Endothelial cell of umbilical vein (primary cell): ENCODE data around the gene BCAS3. TPM values are rescaled to one million over a fixed set of nuclear protein-coding genes. Genes with fewer than 3 reads are reported as not detected.

Experiments used
- BruUV-seq: library from RNA; stranded (reverse); fragments of 400-500 nt; replicated peaks from 2 replicates; lab custom pipeline; 2021; lab: Mats Ljungman, UMichigan
- CTCF ChIA-PET: fragments of 300-600, 350-600 bp; sonication (Branson Sonifier 250); formaldehyde crosslinking; loops from one replicate; lab custom pipeline; 2021; ENCODE audit warnings: antibody characterized with exemption, inconsistent platforms; lab: Charles Lee
- POLR2A ChIA-PET: fragments of 300-600, 350-600 bp; sonication (Branson Sonifier 250); formaldehyde crosslinking; loops from one replicate; lab custom pipeline; 2021; ENCODE audit warnings: antibody characterized with exemption, inconsistent platforms; lab: Charles Lee
- DNase-seq: peaks from one replicate; pipeline ENCODE4 v3.0.0-alpha.2; 2011; ENCODE audit warnings: low read depth, low spot score
- FAIRE-seq: peaks from 2 replicates; lab custom pipeline; 2011; peaks lifted over from hg19 to GRCh38; lab: Jason Lieb, UNC
- H2AFZ ChIP-seq: 2 replicates; pipeline ENCODE4 v1.6.0; 2012; ENCODE audit warnings: low read depth, low read length, control low read depth, inconsistent platforms
- H3K27ac ChIP-seq: 2 replicates; pipeline ENCODE4 v1.5.1; 2011; ENCODE audit warnings: low read depth, mild to moderate bottlenecking, control low read depth, low read length, moderate library complexity; ENCODE audit not compliant: insufficient read depth
- H3K27me3 ChIP-seq, 2 experiments: 2 replicates each; pipeline versions ENCODE4 v1.6.0 to v1.6.1; 2011; ENCODE audit warnings: low read length in 2 of 2, mixed read lengths in 1 of 2; ENCODE audit not compliant: control insufficient read depth in 2 of 2, insufficient read depth in 2 of 2
- H3K36me3 ChIP-seq, 2 experiments: 2 replicates in 1 of 2; 3 replicates in 1 of 2; pipeline ENCODE4 v1.5.1; 2011; ENCODE audit warnings: low read length in 2 of 2, mild to moderate bottlenecking in 1 of 2, moderate library complexity in 1 of 2; ENCODE audit not compliant: control insufficient read depth in 2 of 2, insufficient read depth in 2 of 2; ENCODE audit errors: extremely low read depth in 1 of 2
- H3K4me1 ChIP-seq: 3 replicates; pipeline ENCODE4 v1.5.1; 2011; ENCODE audit warnings: mild to moderate bottlenecking, low read length; ENCODE audit not compliant: control insufficient read depth, insufficient read depth; ENCODE audit errors: extremely low read depth
- H3K4me2 ChIP-seq: 2 replicates; pipeline ENCODE4 v1.6.1; 2011; ENCODE audit warnings: low read length, control low read depth, mixed read lengths; ENCODE audit not compliant: insufficient read depth
- H3K4me3 ChIP-seq, 3 experiments: fragments of 200-600 bp in 1 of 3; sonication (generic), shearing (Covaris generic) in 1 of 3; replicated peaks in 1 of 3; 2 replicates each; pipeline ENCODE4 v1.5.1; 2011 to 2016; ENCODE audit warnings: control low read depth in 3 of 3, low read length in 3 of 3, mild to moderate bottlenecking in 2 of 3, inconsistent platforms in 1 of 3, low read depth in 1 of 3, moderate library complexity in 1 of 3; ENCODE audit not compliant: insufficient read depth in 1 of 3
- H3K79me2 ChIP-seq: 2 replicates; pipeline ENCODE4 v1.6.0; 2012; ENCODE audit warnings: low read length, inconsistent platforms; ENCODE audit not compliant: control insufficient read depth, insufficient read depth
- H3K9ac ChIP-seq: replicated peaks from 2 replicates; pipeline ENCODE3; 2011; ENCODE audit warnings: low read length, control low read depth; ENCODE audit not compliant: insufficient read depth; ENCODE audit errors: extremely low read depth
- H3K9me1 ChIP-seq: replicated peaks from 3 replicates; pipeline ENCODE4 v1.6.0; 2011; ENCODE audit warnings: mild to moderate bottlenecking, low read length; ENCODE audit not compliant: control insufficient read depth, insufficient read depth; ENCODE audit errors: extremely low read depth
- H3K9me3 ChIP-seq: replicated peaks from 2 replicates; pipeline ENCODE4 v1.5.1; 2012; ENCODE audit warnings: low read length, inconsistent platforms; ENCODE audit not compliant: control insufficient read depth, insufficient read depth
- H4K20me1 ChIP-seq: replicated peaks from 2 replicates; pipeline ENCODE3; 2011; ENCODE audit warnings: mild to moderate bottlenecking, low read length; ENCODE audit not compliant: control insufficient read depth, insufficient read depth; ENCODE audit errors: extremely low read depth
- EZH2 ChIP-seq: IDR thresholded peaks from 2 replicates; pipeline ENCODE4 v1.6.1; 2012; ENCODE audit warnings: borderline replicate concordance, low read depth, mild to moderate bottlenecking, moderate library complexity, low read length, inconsistent platforms; ENCODE audit not compliant: severe bottlenecking
- FOS ChIP-seq: IDR thresholded peaks from 2 replicates; pipeline ENCODE4 v1.6.1; 2011; ENCODE audit warnings: mild to moderate bottlenecking, low read length, moderate library complexity, borderline replicate concordance; ENCODE audit not compliant: insufficient read depth
- GATA2 ChIP-seq: IDR thresholded peaks from 2 replicates; pipeline ENCODE4 v1.7.0; 2011; ENCODE audit warnings: low read depth, mild to moderate bottlenecking, moderate library complexity, mixed read lengths, low read length; ENCODE audit not compliant: insufficient read length, insufficient read depth
- JUN ChIP-seq: IDR thresholded peaks from 2 replicates; pipeline ENCODE4 v1.6.1; 2011; ENCODE audit warnings: borderline replicate concordance, low read depth; ENCODE audit not compliant: insufficient read length, insufficient read depth
- MYC ChIP-seq: IDR thresholded peaks from one replicate; pipeline ENCODE4 v1.6.1; 2011; ENCODE audit warnings: mild to moderate bottlenecking, low read depth, low read length
- POLR2A ChIP-seq: IDR thresholded peaks from 2 replicates; pipeline ENCODE4 v1.6.1; 2012; ENCODE audit warnings: low read depth, mild to moderate bottlenecking, control low read depth, low read length
- POLR2AphosphoS5 ChIP-seq: IDR thresholded peaks from 2 replicates; pipeline ENCODE4 v1.6.1; 2012; ENCODE audit warnings: low read depth, mild to moderate bottlenecking, control low read depth, low read length, moderate library complexity; ENCODE audit not compliant: insufficient read depth
- dilution Hi-C: fragments of 300-500 bp; cut with MboI; formaldehyde crosslinking; loops from one replicate; pipeline ENCODE4 v1.15.0; 2019; ENCODE audit warnings: low sequenced_read_pairs; ENCODE audit not compliant: extremely low pct_ligation_motif_present
- intact Hi-C: fragments of 100-400 bp; cut with micrococcal nuclease; formaldehyde crosslinking; loops from one replicate; pipeline ENCODE4 v1.10.0; 2022
- polyA plus RNA-seq, 4 experiments: library from polyadenylated mRNA; depleted of rRNA in 3 of 4; stranded (reverse) in 3 of 4; unstranded in 1 of 4; fragments of >200 nt; gene quantifications; 2 replicates each; pipeline versions ENCODE4 v1.2.1 to v1.2.3, GENCODE V29; 2011 to 2012; ENCODE audit warnings: missing spikeins in 1 of 4
- total RNA-seq: library from RNA; stranded (reverse); gene quantifications from 2 replicates; pipeline ENCODE4 v1.2.3, GENCODE V29; 2021
- TF ChIP-seq, protein P1 (sequence below): IDR thresholded peaks from 2 replicates; pipeline ENCODE4 v1.6.1; 2011; ENCODE audit not compliant: insufficient read depth, insufficient read length
- TF ChIP-seq, protein P2 (sequence below), 2 donors: IDR thresholded peaks; 1 replicate in 1 of 2; 2 replicates in 1 of 2; pipeline ENCODE4 v1.5.1; 2011; ENCODE audit warnings: low read length in 2 of 2, mild to moderate bottlenecking in 2 of 2, moderate library complexity in 2 of 2, control low read depth in 1 of 2, inconsistent platforms in 1 of 2, low read depth in 1 of 2; ENCODE audit not compliant: insufficient read depth in 1 of 2; ENCODE audit errors: extremely low read depth in 1 of 2

BCAS3 gene
- total and polyA plus RNA-seq, 2 donors (not counting 3 experiments of a cell fraction or from before 2014, with no cell fraction given), result 8.2 to 16.0 TPM

DNA sequence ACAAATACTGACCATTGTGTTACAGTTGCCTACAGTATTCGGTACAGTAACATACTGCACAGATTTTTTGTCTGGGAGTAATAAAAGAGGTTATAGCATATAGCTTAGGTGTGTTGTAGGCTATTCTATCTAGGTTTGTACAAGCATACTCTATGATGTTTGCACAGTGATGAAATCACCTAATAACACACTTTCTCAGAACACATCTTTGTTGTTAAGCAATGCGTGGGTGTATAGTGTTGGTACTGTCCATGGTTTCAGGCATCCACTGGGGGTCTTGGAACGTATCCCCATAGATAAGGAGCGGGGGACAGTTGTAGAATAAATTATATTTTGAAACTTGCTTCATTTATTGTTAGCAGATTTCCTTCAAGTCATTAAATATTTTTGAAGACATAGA lies 428.7 kb downstream of the BCAS3 start:
- Histone ChIP-seq H3K27ac (no peak overlapping the region), H3K79me2 (no peaks in the 10 kb centered on the region), H3K36me3 (no peaks in the 10 kb centered on the region), H3K27me3 (no peaks in the 10 kb centered on the region), H4K20me1 (no peaks in the 10 kb centered on the region), H3K4me3 (no peak overlapping the region), H3K9me1 (no peaks in the 10 kb centered on the region), H3K4me2 (no peak overlapping the region), H3K9me3 (no peaks in the 10 kb centered on the region), H3K9ac (no peak overlapping the region), H3K4me1 (no peaks in the 10 kb centered on the region), H2AFZ (no peak overlapping the region)
- dilution Hi-C loops (no loop called here), intact Hi-C loops (no loop called here)
- BruUV-seq, result no TSS peak
- POLR2A ChIA-PET, result no interaction called here
- CTCF ChIA-PET, result no interaction called here
- FAIRE-seq (no peak), DNase-seq (no peak)
- TF ChIP-seq POLR2A (no peak), GATA2 (no peak), FOS (no peak), MYC (no peak)

DNA sequence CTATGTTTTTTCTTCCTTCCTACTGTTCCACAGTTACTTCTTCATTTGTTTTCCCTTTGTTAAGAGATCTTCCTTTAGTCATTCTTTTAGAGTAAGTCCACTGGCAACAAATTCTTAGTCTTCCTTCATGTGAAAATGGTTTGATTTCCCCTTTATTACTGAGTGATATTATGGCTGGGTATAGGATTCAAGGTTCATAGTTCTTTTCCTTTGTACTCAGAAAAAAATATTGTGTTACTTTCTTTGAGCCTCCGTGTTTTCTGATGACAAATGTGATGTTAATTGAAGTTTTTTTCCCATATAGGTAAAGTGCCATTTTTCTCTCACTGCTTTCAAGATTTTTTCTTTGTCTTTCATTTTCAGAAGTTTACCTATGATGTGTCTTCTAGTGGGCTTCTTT lies 438.9 kb downstream of the BCAS3 start:
- no peak for FAIRE-seq
- Histone ChIP-seq H2AFZ (no peak overlapping the region), H3K4me1 (no peaks in the 10 kb centered on the region)

More for the DNA sequence above, 438.9 kb downstream of the BCAS3 start:
- intact Hi-C loops, result no loop called here
- ChIA-PET CTCF (no interaction called here), POLR2A (no interaction called here)
- TF ChIP-seq EZH2 (no peak), JUN (no peak), POLR2A (no peak), GATA2 (no peak), POLR2AphosphoS5 (no peak), MYC (no peak)
- TF ChIP-seq, protein P1, sequence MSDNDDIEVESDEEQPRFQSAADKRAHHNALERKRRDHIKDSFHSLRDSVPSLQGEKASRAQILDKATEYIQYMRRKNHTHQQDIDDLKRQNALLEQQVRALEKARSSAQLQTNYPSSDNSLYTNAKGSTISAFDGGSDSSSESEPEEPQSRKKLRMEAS, result no peak
- TF ChIP-seq, protein P2, sequence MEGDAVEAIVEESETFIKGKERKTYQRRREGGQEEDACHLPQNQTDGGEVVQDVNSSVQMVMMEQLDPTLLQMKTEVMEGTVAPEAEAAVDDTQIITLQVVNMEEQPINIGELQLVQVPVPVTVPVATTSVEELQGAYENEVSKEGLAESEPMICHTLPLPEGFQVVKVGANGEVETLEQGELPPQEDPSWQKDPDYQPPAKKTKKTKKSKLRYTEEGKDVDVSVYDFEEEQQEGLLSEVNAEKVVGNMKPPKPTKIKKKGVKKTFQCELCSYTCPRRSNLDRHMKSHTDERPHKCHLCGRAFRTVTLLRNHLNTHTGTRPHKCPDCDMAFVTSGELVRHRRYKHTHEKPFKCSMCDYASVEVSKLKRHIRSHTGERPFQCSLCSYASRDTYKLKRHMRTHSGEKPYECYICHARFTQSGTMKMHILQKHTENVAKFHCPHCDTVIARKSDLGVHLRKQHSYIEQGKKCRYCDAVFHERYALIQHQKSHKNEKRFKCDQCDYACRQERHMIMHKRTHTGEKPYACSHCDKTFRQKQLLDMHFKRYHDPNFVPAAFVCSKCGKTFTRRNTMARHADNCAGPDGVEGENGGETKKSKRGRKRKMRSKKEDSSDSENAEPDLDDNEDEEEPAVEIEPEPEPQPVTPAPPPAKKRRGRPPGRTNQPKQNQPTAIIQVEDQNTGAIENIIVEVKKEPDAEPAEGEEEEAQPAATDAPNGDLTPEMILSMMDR (IDR thresholded peaks at IDR 0.05; ENCODE audit: extremely low read depth in 1 of 2, insufficient read depth in 1 of 2, low read depth in 1 of 2, low read length in 2 of 2), result no peak
- no peak for DNase-seq
- Histone ChIP-seq H3K9me3 (no peaks in the 10 kb centered on the region), H4K20me1 (no peaks in the 10 kb centered on the region), H3K27ac (no peak overlapping the region), H3K4me3 (no peak overlapping the region), H3K79me2 (no peaks in the 10 kb centered on the region), H3K36me3 (no peaks in the 10 kb centered on the region), H3K27me3 (no peaks in the 10 kb centered on the region), H3K9ac (no peak overlapping the region), H3K9me1 (no peaks in the 10 kb centered on the region), H3K4me2 (no peak overlapping the region)
- no TSS peak for BruUV-seq
- dilution Hi-C loops, result no loop called here
